GM21423 (cell line): Measurements from ENCODE around the gene CCDC116.
"Not testable (repeated sequence)": the region's sequence is repeated elsewhere in the genome, so short reads cannot be mapped to it uniquely, and the experiment has no call there.

ENCODE experiments used
- ATAC-seq: cut with Tn5 transposase; IDR thresholded peaks from one replicate; pipeline ENCODE4 v1.9.1; 2021; ENCODE audit warnings: mild to moderate bottlenecking, moderate library complexity; ENCODE audit not compliant: unreplicated experiment

Gene CCDC116

DNA sequence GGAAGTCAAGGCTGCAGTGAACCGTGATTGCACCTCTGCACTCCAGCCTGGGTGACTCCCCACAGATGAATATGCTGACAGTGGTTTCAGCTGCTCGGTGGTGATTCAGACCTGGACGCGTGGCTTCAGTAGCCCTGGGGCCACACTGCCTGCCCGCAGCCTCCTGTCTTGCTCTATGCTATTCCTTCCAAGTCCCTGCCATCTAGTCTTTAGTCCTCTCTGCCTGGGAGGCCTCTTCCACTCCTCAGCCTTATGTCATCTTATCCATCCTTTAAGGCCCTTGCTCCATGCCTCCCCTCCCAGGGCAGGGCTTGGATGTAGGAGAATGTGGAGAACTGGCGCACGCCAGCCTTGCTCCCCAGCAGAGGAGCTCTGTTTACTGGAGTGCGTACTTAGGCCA lies 25.8 kb upstream of the CCDC116 start:
- ATAC-seq, result no peak

DNA sequence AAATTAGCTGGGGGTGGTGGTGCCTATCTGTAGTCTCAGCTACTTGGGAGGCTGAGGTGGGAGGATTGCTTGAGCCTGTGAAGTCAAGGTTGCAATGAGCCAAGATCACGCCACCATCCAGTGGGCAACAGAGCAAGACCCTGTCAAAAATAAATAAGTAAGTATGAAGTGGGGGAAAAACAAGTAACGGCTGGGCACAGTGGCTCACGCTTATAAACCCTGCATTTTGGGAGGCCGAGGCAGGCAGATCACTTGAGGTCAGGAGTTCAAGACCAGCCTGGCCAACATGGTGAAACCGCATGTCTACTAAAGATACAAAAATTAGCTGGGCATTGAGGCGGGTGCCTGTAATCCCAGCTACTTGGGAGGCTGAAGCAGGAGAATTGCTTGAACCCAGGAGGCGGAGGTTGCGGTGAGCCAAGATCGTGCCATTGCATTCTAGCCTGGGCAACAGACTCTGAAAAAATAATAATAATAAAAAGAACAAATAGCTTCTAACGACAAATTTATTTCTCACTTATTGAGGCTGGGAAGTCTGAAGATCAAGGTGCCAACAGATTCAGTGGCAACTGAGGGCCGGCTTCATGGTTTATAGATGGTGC lies 22.9 kb upstream of the CCDC116 start:
- ATAC-seq, result not testable (repeated sequence)

DNA sequence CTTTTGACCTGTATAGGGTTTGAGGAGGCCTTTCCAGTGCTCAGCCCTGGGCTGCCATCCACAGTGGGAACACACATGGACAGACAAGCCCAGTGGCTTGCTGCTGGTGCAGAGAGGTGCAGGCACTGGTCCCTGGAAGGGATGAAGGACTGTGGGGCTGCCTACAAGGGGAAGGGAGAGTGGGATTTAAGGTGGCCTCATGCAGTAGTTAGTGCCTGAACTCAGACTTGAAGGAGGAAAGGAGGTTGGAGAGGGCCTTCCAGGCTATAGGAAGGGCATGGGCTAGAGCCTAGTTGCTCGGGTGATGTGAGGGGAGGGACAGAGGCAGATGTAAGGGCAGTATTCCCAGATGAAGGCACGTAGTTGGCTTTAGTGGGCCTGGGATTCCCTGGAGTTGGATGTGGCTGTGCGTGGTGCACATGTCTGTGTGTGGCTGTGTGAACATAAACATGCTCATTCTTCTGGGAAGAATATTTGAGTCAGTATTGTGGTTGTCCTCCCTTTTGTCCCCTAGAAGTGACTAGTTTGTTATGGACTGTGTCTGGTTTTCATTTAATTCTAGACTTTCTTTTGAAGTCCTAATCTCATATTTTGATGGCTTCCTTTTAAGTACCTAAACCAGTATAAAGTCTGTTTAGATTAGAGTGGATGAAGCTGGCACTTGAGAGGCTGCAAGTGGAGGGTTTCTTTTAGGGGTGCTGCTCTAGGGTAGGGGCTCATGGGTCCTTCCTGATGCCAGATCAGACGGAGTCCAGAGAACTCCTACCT lies 21.2 kb upstream of the CCDC116 start:
- ATAC-seq, result no peak

DNA sequence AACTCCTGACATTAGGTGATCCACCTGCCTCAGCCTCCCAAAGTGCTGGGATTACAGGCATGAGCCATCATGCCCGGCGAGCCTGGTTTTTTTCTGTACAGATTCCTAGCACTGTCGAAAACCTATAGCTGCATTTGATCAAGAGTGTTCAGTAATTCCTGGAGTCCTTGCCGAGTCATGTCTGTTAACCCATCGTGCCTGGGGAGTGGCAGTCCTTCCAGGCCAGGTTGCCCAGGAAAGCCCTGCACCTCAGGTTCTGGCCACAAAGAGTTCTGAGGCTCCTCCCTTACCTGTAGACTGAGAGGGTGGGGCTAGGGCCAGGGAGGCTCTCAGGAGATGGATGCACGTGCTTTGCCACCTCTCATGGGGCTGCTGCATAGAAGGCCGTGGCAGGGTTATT lies 19.7 kb upstream of the CCDC116 start:
- no peak for ATAC-seq

DNA sequence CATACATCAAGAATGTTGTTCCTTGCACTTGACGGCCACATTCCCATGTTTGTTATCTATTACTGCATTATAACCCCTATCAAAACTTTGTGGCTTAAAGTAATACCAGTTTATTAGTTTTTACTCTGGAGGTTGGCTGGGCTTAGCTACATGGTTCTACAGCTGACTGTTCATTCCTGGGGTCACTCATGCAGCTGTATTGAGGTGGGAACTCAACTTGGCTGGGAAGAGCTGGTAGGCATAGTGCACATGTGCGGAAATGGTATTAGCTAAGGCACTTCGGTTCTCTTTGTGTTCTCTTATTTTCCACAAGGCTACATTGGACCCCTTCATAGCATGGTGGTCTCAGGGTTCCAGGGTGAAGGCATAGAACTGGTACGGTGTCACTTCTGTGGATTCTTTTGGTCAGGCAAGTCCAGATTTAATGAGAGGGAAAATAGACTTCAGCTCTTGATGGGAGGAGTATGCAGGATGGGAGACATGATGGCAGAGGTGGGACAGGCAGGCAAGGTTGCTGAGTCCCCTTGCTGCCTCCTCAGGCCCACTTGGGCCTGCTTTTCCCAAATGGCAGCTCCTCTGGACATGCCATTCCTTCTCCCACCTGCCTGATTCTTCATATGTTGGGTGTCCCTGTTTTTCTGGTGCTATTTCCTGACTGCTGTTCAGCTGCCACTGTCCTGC lies 18.9 kb upstream of the CCDC116 start:
- ATAC-seq, result no peak

DNA sequence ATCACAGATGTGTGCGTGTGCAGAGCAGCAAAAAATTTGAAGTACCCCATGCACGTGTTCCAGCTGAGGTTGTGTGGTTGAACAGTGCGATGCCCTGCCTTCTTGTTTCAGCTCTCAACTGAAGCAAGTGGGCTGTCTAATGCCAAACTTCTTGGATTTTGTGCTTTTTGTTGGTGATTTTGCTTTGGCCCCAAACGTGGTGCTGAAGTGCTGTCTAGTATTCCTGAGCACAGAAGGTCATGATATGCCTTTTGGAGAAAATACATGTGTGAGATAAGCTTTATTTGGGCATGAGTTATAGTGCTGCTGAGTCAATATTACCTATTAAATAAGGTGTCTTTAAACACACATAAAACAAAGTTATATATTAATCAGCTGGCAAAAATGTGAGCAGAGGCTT lies 16.8 kb upstream of the CCDC116 start:
- ATAC-seq, result no peak

DNA sequence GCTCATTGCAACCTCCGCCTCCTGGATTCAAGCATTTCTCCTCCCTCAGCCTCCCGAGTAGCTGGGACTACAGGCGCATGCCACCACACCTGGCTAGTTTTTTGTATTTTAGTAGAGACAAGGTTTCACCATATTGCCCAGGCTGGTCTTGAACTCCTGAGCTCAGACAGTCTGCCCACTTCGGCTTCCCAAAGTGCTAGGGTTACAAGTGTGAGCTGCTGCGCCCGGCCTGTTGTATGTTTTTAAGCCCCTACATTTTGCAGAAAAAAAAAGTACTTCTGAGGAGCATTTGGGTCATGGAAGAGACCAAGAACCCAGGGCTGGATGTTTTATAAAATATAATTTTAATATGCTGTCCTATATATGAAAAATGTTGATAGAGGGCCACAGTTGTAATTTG lies 15.2 kb upstream of the CCDC116 start:
- ATAC-seq, result not testable (repeated sequence)

DNA sequence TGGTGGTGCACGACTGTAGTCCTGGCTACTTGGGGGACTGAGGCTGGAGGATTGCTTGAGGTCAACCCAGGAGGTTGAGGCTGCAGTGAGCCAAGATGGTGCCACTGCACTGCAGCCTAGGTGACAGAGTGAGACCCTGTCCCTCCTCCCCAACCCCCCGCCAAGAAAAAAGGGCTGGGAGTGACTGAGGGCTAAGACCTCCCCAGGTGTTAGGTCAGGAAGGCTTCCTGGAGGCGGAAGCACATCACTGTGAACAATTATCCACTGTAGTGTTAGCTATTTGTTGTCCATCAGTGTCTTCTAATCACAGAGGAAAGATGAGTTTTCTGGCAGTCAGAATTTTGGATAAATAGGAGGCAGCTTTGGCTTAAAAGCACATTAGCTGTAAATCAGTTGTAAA lies 11.5 kb upstream of the CCDC116 start:
- no peak for ATAC-seq

DNA sequence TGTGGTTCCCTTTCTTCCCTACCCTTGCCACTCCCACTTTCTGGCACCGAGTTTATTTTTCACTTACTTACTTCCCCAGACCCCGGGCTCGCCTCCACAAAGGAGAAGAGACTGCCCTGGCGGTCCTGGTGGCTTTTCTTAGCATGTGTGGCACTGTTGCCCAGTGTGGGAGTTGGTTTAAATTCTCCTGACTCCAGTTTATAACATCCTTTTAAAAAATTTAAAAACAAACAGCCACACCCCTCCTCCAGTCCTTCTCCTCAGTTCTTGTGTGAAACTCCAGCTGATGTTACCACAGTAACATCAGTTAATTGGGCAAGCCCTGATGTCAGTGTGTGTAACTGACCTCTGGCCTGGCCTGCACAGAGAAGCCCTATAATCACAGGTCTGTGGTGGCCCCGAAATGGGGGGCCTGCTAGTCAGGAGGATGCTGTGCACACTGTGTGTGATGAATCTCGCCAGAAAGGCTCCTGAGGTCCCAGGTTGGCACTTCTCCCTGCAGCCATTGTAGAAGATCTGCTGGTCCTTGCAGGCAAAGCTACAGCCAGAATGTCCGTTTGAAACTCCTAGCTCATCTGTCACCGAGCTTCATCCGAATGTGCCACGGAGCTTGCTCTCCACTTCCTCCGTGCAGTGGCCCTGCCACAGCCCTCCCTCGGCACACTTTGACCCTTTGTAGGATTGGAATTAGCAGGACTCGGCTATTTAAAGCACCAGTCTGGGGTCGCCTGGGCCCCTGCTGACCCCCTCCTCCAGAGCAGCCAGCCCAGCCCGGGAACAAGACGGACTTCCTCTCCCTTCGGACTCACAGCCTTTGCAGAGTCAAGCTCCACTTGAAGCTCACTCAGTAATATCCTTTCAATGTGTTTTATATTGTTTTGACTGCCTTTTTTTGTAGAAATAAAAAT lies 10.3 kb upstream of the CCDC116 start:
- no peak for ATAC-seq

DNA sequence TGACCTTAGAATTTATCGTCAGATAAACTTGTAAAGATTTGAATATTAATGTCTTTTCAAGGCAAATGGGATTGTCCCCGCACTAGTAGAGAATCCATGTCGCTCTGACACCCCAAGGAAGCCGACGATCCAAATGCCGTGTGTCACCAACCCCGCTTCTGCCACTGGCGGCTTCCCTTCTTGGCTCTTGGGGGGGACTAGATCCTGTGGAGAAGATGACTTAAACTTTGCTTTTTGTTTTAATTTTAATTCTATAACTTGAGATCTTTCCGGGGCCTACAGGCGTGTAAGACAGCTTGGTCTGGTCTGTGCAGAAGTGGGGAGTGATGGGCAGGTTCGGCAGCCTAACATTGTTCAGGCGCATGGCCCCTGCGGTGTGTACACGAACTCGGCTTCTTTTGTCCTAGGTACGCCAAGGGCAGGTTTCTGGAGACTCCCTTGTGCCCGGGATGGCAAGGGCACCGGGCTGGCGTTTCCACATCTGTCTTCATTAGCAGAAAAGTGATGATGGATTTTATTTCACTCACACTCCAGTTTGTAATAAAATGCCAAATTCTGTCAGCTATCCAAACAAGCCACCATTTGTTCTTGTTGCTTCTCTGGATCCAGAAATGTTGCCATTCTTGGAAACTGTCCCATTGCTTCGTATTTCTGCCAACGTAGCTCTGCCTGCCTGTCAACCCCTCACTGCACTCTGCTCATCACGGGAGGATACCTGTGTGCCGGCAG lies 9.5 kb upstream of the CCDC116 start:
- no peak for ATAC-seq

DNA sequence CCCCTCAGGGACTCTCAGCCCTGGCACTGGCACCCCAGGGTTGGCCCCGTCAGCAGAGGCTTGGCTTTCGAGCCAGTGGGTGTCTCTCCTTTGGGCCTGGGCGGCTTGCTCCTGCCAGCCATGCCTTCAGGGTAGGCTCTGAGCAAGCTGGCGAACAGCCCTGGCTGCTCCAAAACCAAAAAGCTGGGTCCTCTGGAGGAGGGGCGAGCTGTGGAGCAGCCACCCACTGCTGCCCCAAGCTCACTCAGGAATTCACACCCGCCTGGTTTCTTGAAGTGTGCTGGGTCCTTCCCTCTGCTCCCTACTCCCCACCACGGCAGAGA lies 9.0 kb upstream of the CCDC116 start:
- ATAC-seq, result no peak

DNA sequence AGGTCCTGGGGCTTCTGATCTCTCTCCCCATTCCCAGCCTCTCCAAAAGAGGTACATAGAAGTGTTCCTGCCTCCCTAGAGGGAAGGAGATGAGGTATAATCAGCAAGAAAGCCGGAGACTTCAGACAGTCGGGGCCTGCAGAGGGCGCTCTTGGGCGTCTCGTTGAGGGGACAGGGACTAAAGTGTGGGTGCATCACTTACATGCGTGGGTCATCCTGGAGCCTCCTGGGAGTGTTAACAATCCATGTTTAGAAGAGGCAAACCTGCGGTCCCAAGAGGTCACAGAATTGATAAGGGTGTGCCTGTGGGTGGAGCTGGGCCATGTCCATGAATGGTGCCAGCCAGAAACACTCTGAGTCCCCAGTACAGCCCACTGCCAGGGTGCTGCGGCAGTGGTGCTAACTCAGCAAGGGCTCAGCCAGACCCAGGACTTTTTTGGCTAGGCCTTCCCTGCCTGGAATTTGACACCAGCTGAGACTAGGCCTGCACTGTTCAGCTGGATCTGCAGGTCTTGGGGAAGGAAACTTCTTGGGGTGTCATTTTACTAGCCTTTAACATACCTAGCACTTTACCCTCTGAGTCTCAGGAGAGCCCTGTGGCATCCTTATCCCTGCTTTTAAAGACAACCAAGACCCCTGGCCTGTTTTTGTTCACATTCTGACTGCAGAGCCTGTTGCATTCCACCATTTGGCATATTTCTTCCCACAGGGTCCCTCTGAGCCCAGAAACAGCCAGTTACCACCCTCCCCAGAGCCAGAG lies 8.3 kb upstream of the CCDC116 start:
- no peak for ATAC-seq

DNA sequence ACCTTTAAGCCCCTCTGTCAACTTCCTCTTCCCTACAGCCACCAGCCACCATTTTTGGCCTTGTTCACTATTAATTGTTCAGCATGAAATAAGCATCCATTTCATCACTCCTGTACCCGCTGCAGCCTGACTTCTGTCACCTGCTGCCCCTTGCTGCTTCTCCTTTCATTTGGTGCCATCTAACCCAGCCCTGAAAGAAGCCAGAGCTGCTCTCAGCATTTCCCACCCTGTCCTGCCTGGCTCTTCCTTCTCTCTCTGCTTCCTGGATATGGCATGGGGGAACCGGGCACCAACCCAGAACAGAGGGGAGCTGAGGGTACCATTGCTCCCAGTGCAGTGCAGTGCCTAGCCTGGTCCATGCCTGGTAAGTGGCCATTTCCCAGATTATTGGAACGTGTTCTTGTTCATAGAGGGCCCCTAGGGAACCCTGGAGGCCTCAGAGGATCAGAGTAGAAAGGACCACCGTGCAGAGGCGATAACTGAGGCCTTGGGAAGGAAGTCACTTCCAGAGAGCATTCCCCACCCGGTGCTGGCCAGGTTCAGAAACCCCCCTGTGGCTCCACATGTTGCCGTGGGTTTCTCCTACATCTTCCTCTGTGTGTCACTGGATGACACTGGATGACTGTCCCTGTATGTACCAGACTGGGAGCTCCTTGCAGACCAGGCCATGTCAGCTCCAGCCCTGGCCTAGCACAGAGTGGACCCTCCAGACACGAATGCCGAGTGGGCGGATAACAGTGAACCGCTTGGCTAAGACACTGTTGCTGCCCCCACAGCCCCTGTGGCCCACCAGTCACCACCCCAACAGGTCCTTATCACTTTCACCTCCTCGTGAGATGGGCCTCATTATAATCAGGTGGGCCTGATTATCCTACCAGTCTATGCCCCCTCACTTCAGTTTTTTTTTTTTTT lies 7.4 kb upstream of the CCDC116 start:
- no peak for ATAC-seq

DNA sequence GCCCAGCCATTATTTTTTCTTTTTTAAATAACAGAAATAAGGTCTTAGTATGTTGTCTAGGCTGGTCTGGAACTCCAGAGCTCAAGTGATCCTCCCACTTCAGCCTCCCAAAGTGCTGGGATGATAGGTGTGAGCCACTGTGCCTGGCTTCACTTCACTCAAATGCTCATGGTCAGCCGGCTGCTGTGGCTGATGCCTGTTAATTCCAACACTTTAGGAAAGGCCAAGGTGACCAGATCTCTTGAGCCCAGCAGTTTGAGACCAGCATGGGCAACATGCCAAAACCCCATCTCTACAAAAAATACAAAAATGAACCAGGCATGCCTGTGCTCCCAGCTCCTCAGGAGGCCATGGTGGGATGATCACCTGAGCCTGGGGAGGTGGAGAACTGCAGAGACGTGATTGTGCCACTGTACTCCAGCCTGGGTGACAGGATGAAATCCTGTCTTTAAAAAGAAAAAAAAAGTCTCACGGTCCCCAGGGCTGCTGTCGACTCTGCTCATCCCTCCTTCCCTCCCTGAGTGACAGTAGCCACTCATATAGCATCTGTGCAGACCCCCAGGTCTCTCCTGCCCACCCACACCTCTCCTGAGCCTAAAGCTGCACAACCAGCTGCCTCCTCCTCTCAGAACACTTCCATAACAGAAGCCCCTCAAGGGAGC lies 6.4 kb upstream of the CCDC116 start:
- no peak for ATAC-seq

DNA sequence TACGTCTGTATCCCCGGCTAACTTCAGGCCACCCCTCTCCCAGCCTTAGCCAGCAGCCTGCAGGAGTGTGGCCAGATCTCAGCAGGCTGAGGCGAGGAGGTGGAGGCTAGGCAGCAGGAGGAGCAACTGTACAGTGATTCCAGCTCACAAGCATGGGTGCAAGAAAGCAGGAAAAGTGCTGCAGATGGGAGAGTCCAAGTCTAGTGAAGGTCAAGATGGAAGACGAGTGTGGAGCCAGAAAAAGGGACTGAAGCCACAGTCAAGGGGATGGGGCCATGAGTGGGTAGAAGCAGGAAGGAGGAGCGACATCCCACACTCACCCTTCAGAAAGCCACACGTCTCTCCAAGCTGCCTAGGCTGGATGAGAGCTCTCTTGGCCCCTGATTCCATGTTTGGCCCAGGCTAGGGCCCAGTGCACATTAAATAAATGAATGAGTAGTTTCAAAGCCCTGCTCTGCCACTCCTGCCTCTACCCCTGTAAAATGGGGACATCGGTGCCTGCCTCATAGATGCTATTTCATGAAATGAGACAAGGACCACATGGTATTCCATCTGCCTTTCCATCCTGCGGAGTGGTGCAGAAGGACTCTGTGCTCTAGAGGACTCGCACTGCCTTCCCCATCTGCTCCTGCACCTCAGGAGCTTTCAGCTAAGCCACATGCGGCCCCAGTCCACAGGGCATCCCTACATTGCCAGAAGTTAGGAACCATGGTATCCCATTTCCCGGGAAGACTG lies 5.7 kb upstream of the CCDC116 start:
- ATAC-seq, result no peak

DNA sequence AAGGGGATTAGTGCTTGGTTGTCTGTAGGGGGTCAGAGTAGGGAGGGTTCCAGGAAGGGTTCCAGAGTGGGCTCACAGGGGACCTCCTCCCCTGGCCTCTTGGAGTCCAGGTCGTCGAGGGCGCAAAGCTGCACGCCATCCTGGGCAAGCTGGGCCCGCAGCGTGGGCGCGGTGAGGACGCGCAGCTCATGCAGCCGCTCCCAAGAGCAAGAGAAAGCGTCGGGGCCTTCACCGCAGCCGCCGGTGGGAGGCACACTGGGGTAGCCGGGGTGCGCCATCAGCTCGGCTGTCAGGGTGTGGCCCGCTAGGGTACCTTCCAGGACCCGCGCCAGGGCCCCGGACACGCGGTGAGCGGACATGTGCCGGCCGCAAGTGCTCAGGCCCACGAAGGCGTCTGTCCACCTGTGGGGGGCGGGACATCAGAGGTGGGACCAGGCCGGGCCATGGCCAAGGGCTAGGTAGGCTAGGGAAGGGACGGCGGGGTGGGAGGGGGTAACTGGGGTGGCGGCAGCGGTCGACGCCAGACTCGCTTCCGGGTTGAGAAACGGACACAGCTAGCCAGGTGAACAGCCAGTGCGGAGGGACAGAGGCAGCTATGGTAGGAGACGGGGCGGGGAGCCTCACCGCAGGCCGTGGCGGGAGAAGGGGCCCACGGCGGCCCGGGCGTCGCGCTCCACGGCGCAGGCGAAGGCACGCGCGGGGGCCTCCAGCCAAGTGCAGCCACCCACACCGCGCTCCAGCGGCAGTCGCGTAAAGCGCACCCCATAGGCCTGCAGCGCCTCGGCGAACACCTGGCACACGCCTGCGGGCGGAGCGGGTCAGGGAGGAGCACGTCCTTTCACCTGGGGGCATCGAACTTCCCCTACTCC lies 3.9 kb upstream of the CCDC116 start:
- no peak for ATAC-seq
